Keratinocyte (primary cell): Measurements from ENCODE around the gene FAM8A1. TPM values are rescaled to one million over a fixed set of nuclear protein-coding genes. Genes with fewer than 3 reads are reported as not detected.

Source experiments
- DNase-seq: peaks from one replicate; pipeline ENCODE4 v3.0.0-alpha.2; 2011; ENCODE audit warnings: low read depth, missing footprints, low spot score
- FAIRE-seq: peaks from 2 replicates; lab custom pipeline; 2011; peaks lifted over from hg19 to GRCh38; lab: Jason Lieb, UNC
- H2AFZ ChIP-seq: 2 replicates; pipeline ENCODE4 v1.6.0; 2012; ENCODE audit warnings: low read length, control low read depth, inconsistent platforms; ENCODE audit not compliant: control insufficient read depth
- H3K27ac ChIP-seq: 2 replicates; pipeline ENCODE4 v1.5.1; 2011; ENCODE audit warnings: low read length; ENCODE audit not compliant: control insufficient read depth, insufficient read depth
- H3K27me3 ChIP-seq: 3 replicates; pipeline ENCODE4 v1.6.0; 2011; ENCODE audit warnings: low read length; ENCODE audit not compliant: control insufficient read depth, insufficient read depth; ENCODE audit errors: extremely low read depth
- H3K36me3 ChIP-seq, 2 experiments: 2 replicates in 1 of 2; 3 replicates in 1 of 2; pipeline ENCODE4 v1.5.1; 2011; ENCODE audit warnings: low read length in 2 of 2, mild to moderate bottlenecking in 1 of 2; ENCODE audit not compliant: control insufficient read depth in 2 of 2, insufficient read depth in 2 of 2; ENCODE audit errors: extremely low read depth in 1 of 2
- H3K4me1 ChIP-seq: 3 replicates; pipeline ENCODE4 v1.5.1; 2011; ENCODE audit warnings: low read length; ENCODE audit not compliant: control insufficient read depth, insufficient read depth; ENCODE audit errors: extremely low read depth
- H3K4me2 ChIP-seq: 3 replicates; pipeline ENCODE4 v1.6.0; 2011; ENCODE audit warnings: low read depth, low read length; ENCODE audit not compliant: control insufficient read depth, insufficient read depth; ENCODE audit errors: extremely low read depth
- H3K4me3 ChIP-seq, 3 experiments: fragments of 200-600 bp in 1 of 3; sonication (generic) in 1 of 3; 2 replicates in 2 of 3; 3 replicates in 1 of 3; pipeline ENCODE4 v1.5.1; 2011 to 2016; ENCODE audit warnings: low read length in 3 of 3, mild to moderate bottlenecking in 3 of 3, control low read depth in 2 of 3, inconsistent platforms in 1 of 3, low read depth in 1 of 3, mixed read lengths in 1 of 3, mixed run types in 1 of 3, moderate library complexity in 1 of 3; ENCODE audit not compliant: control insufficient read depth in 2 of 3, insufficient read depth in 2 of 3; ENCODE audit errors: extremely low read depth in 1 of 3
- H3K79me2 ChIP-seq: 2 replicates; pipeline ENCODE4 v1.6.0; 2012; ENCODE audit warnings: low read length; ENCODE audit not compliant: control insufficient read depth, insufficient read depth
- H3K9ac ChIP-seq: 3 replicates; pipeline ENCODE4 v1.6.0; 2011; ENCODE audit warnings: low read length; ENCODE audit not compliant: control insufficient read depth, insufficient read depth; ENCODE audit errors: extremely low read depth
- H3K9me1 ChIP-seq: 3 replicates; pipeline ENCODE4 v1.6.0; 2011; ENCODE audit warnings: low read length; ENCODE audit not compliant: control insufficient read depth, insufficient read depth; ENCODE audit errors: extremely low read depth
- H3K9me3 ChIP-seq: 2 replicates; pipeline ENCODE4 v1.5.1; 2012; ENCODE audit warnings: low read depth, low read length; ENCODE audit not compliant: control insufficient read depth
- H4K20me1 ChIP-seq: 3 replicates; pipeline ENCODE4 v1.6.0; 2011; ENCODE audit warnings: low read length; ENCODE audit not compliant: control insufficient read depth, insufficient read depth; ENCODE audit errors: extremely low read depth
- CTCF ChIP-seq, 3 experiments: IDR thresholded peaks in 1 of 3; conservative IDR thresholded peaks in 1 of 3; optimal IDR thresholded peaks in 1 of 3; 2 replicates in 2 of 3; 3 replicates in 1 of 3; pipeline versions ENCODE3 to v1.5.1; 2011; ENCODE audit warnings: low read length in 3 of 3, mild to moderate bottlenecking in 3 of 3, moderate library complexity in 2 of 3, control low read depth in 1 of 3, inconsistent platforms in 1 of 3; ENCODE audit not compliant: insufficient read depth in 2 of 3; ENCODE audit errors: extremely low read depth in 1 of 3
- EZH2 ChIP-seq: IDR thresholded peaks from one replicate; pipeline ENCODE4 v1.6.1; 2012; ENCODE audit warnings: inconsistent platforms, mild to moderate bottlenecking, low read length, moderate library complexity
- dilution Hi-C: fragments of 300-500 bp; cut with MboI; formaldehyde crosslinking; loops from one replicate; pipeline ENCODE4 v1.7.0; 2020; ENCODE audit warnings: low sequenced_read_pairs; ENCODE audit not compliant: extremely low pct_ligation_motif_present
- polyA plus RNA-seq, 5 experiments: library from polyadenylated mRNA; depleted of rRNA in 3 of 5; stranded (reverse) in 3 of 5; stranded (forward) in 1 of 5; unstranded in 1 of 5; fragments of >200 nt; gene quantifications; 1 replicate in 1 of 5; 2 replicates in 3 of 5; 3 replicates in 1 of 5; pipeline versions ENCODE4 v1.2.1 to v1.2.3, GENCODE V29; 2011 to 2012; ENCODE audit warnings: missing spikeins in 2 of 5, low read depth in 1 of 5, low replicate concordance in 1 of 5

The FAM8A1 gene
- polyA plus RNA-seq, 1 donor (not counting 4 experiments of a cell fraction or from before 2014, with no cell fraction given), result 9.1 TPM

- no peak overlapping the region for H3K4me3 ChIP-seq
- H4K20me1 ChIP-seq, result peaks cover 3% of the 10 kb centered on the region
- dilution Hi-C loops, result no loop called here
- H3K79me2 ChIP-seq, result peaks cover 32% of the 10 kb centered on the region
- no peaks in the 10 kb centered on the region for H3K9me3 ChIP-seq
- H3K9ac ChIP-seq, result no peak overlapping the region
- H3K27ac ChIP-seq, result no peak overlapping the region
- FAIRE-seq (no peak), DNase-seq (no peak)
- no peak overlapping the region for H2AFZ ChIP-seq
- no peaks in the 10 kb centered on the region for H3K4me1 ChIP-seq
- H3K27me3 ChIP-seq, result no peaks in the 10 kb centered on the region
- no peaks in the 10 kb centered on the region for H3K9me1 ChIP-seq
- TF ChIP-seq CTCF (optimal IDR thresholded peaks at IDR 0.05 in 1 of 3, IDR thresholded peaks at IDR 0.05 in 1 of 3, conservative IDR thresholded peaks at IDR 0.05 in 1 of 3; ENCODE audit: extremely low read depth in 1 of 3, insufficient read depth in 2 of 3, low read length in 3 of 3), result no peak
- TF ChIP-seq EZH2, result no peak
- no peak overlapping the region for H3K4me2 ChIP-seq
- H3K36me3 ChIP-seq, result peaks cover 11 to 17% of the 10 kb centered on the region in 2 experiments
These were observed 32.8 kb downstream of the FAM8A1 start for GRCh38 chr6:17632934-17633333.

DNA sequence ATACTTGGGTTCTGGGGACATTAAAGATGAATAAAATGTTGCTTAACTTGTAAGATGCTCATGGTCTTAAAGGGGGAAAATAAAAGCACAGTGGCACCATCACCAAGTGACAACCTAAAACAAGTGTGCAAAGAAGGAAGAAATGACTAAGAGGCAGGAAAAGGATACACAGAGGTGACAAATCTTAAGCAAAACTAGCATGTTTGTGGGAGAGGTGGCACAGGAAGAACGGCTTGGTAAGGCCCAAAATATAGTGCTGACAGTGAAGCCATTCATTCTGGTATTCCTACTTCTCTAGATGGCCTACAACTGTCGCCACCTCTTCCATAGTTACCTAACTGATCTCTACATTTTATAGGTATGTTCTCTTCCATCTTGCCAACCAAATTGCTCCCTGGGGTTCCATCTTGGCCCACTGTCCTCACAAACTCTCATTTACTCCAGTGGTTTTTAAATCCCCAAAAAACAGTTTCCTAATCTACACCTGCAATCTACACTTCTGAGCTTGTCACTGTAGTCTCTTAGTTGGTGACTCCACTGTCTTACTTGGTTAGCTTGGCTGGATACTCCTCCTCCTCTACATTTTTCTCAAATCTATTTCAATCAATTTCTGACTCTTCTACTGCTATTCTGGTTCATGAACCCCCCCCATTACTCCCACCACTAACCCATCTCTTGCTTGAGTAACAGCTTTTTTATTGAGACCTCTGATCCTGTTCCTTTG, 33.5 kb downstream of the FAM8A1 start:
- dilution Hi-C loops, result no loop called here

More for the DNA sequence above, 33.5 kb downstream of the FAM8A1 start:
- H3K9me1 ChIP-seq, result no peaks in the 10 kb centered on the region
- peaks cover 34% of the 10 kb centered on the region for H3K79me2 ChIP-seq
- H3K9me3 ChIP-seq, result no peaks in the 10 kb centered on the region
- no peak overlapping the region for H3K9ac ChIP-seq
- H2AFZ ChIP-seq, result no peak overlapping the region
- H3K27me3 ChIP-seq, result no peaks in the 10 kb centered on the region
- H3K4me2 ChIP-seq, result no peak overlapping the region
- DNase-seq (no peak), FAIRE-seq (no peak)
- H3K4me1 ChIP-seq, result no peaks in the 10 kb centered on the region
- peaks cover 3% of the 10 kb centered on the region for H4K20me1 ChIP-seq
- no peak overlapping the region for H3K4me3 ChIP-seq
- H3K27ac ChIP-seq, result no peak overlapping the region
- H3K36me3 ChIP-seq, result peaks cover 13 to 19% of the 10 kb centered on the region in 2 experiments
- TF ChIP-seq CTCF (optimal IDR thresholded peaks at IDR 0.05 in 1 of 3, IDR thresholded peaks at IDR 0.05 in 1 of 3, conservative IDR thresholded peaks at IDR 0.05 in 1 of 3; ENCODE audit: extremely low read depth in 1 of 3, insufficient read depth in 2 of 3, low read length in 3 of 3) (no peak), EZH2 (no peak)
